Measurements from ENCODE around the gene NAXE. TPM values are rescaled to one million over a fixed set of nuclear protein-coding genes. Genes with fewer than 3 reads are reported as not detected.

The NAXE gene
- polyA plus RNA-seq, 1 donor from 2014 or later: 95.7 TPM

DNA sequence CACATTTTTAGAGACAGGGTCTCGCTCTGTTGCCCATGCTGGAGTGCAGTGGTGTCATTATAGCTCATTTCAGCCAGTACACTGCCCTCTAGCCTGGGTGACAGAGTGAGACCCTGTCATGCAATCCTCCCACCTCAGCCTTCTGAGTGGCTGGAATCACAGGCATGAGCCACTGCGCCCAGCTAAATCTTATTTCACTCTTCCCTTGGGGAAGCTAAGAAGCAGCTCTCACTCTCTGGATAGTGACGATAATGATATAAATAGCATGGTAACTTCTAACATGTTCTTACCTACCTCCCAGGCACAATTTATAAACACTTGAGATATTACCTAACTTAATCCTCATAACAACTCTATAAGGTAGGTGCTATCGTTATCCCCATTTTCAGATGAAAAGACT, 44.1 kb upstream of the NAXE start:
- no peak for TF ChIP-seq EZH2 (IDR thresholded peaks at IDR 0.05; ENCODE audit: borderline replicate concordance, insufficient read depth, low read length, poor library complexity, severe bottlenecking)
- TF ChIP-seq POLR2AphosphoS5 (IDR thresholded peaks at IDR 0.05): no peak
- TF ChIP-seq TAF1 (IDR thresholded peaks at IDR 0.05; ENCODE audit: low read depth): no peak
- no peak for TF ChIP-seq SMC3 (conservative IDR thresholded peaks at IDR 0.05; ENCODE audit: poor library complexity)
- no peak for TF ChIP-seq MXI1 (conservative IDR thresholded peaks at IDR 0.05; ENCODE audit: poor library complexity, severe bottlenecking)
- TF ChIP-seq EP300 (conservative IDR thresholded peaks at IDR 0.05; ENCODE audit: poor library complexity, severe bottlenecking): no peak
- TF ChIP-seq RAD21 (conservative IDR thresholded peaks at IDR 0.05): no peak
- TF ChIP-seq, protein P1, sequence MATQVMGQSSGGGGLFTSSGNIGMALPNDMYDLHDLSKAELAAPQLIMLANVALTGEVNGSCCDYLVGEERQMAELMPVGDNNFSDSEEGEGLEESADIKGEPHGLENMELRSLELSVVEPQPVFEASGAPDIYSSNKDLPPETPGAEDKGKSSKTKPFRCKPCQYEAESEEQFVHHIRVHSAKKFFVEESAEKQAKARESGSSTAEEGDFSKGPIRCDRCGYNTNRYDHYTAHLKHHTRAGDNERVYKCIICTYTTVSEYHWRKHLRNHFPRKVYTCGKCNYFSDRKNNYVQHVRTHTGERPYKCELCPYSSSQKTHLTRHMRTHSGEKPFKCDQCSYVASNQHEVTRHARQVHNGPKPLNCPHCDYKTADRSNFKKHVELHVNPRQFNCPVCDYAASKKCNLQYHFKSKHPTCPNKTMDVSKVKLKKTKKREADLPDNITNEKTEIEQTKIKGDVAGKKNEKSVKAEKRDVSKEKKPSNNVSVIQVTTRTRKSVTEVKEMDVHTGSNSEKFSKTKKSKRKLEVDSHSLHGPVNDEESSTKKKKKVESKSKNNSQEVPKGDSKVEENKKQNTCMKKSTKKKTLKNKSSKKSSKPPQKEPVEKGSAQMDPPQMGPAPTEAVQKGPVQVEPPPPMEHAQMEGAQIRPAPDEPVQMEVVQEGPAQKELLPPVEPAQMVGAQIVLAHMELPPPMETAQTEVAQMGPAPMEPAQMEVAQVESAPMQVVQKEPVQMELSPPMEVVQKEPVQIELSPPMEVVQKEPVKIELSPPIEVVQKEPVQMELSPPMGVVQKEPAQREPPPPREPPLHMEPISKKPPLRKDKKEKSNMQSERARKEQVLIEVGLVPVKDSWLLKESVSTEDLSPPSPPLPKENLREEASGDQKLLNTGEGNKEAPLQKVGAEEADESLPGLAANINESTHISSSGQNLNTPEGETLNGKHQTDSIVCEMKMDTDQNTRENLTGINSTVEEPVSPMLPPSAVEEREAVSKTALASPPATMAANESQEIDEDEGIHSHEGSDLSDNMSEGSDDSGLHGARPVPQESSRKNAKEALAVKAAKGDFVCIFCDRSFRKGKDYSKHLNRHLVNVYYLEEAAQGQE (IDR thresholded peaks at IDR 0.05; ENCODE audit: borderline replicate concordance): no peak
- TF ChIP-seq, protein P2, sequence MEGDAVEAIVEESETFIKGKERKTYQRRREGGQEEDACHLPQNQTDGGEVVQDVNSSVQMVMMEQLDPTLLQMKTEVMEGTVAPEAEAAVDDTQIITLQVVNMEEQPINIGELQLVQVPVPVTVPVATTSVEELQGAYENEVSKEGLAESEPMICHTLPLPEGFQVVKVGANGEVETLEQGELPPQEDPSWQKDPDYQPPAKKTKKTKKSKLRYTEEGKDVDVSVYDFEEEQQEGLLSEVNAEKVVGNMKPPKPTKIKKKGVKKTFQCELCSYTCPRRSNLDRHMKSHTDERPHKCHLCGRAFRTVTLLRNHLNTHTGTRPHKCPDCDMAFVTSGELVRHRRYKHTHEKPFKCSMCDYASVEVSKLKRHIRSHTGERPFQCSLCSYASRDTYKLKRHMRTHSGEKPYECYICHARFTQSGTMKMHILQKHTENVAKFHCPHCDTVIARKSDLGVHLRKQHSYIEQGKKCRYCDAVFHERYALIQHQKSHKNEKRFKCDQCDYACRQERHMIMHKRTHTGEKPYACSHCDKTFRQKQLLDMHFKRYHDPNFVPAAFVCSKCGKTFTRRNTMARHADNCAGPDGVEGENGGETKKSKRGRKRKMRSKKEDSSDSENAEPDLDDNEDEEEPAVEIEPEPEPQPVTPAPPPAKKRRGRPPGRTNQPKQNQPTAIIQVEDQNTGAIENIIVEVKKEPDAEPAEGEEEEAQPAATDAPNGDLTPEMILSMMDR (IDR thresholded peaks at IDR 0.05; ENCODE audit: poor library complexity, severe bottlenecking): no peak
- Histone ChIP-seq H3K27ac (ENCODE audit: low read length) (no peak overlapping the region), H3K9me2 (ENCODE audit: insufficient read depth, low read length) (no peaks in the 10 kb centered on the region), H3F3A (ENCODE audit: insufficient read depth, low read length, poor library complexity, severe bottlenecking) (no peaks in the 10 kb centered on the region), H3K9me3 (ENCODE audit: low read length) (no peaks in the 10 kb centered on the region), H3K4me2 (ENCODE audit: low read length) (no peak overlapping the region), H3K4me3 (ENCODE audit: low read length) (no peak overlapping the region), H4K20me1 (ENCODE audit: insufficient read depth) (no peaks in the 10 kb centered on the region), H2AFZ (ENCODE audit: low read depth, low read length) (no peak overlapping the region), H3K36me3 (ENCODE audit: insufficient read depth, low read length) (no peaks in the 10 kb centered on the region), H3K27me3 (ENCODE audit: insufficient read depth, low read depth, low read length) (no peaks in the 10 kb centered on the region), H3K79me2 (replicated peaks; ENCODE audit: insufficient read depth, low read length) (no peaks in the 10 kb centered on the region), H3K9ac (ENCODE audit: low read length) (no peak overlapping the region)

DNA sequence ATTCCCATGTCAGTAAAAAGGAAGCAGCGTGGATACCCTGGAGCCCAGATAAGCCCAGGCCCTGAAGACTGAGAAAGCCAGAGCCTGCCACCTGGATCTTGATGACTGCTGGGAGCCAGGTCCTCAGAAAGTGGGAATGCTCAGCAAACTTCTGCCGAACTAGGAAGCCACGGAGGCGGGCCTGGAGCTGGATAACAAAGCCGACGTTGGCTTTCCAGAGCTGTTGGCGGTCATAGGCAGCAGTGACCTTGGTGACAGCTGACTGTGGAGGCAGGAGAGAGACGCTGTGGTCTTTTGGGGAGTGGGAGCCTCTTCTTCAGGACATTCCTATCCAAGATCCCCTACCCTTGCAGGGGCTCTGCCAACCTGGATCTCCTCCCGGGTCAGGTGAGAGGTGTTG, 43.6 kb upstream of the NAXE start:
- Histone ChIP-seq H3K27me3 (ENCODE audit: insufficient read depth, low read depth, low read length) (no peaks in the 10 kb centered on the region), H2AFZ (ENCODE audit: low read depth, low read length) (no peak overlapping the region), H3K27ac (ENCODE audit: low read length) (no peak overlapping the region), H3K9me2 (ENCODE audit: insufficient read depth, low read length) (no peaks in the 10 kb centered on the region), H3F3A (ENCODE audit: insufficient read depth, low read length, poor library complexity, severe bottlenecking) (no peaks in the 10 kb centered on the region), H4K20me1 (ENCODE audit: insufficient read depth) (no peaks in the 10 kb centered on the region), H3K36me3 (ENCODE audit: insufficient read depth, low read length) (no peaks in the 10 kb centered on the region), H3K9ac (ENCODE audit: low read length) (no peak overlapping the region), H3K79me2 (replicated peaks; ENCODE audit: insufficient read depth, low read length) (no peaks in the 10 kb centered on the region), H3K4me2 (ENCODE audit: low read length) (no peak overlapping the region), H3K4me3 (ENCODE audit: low read length) (no peak overlapping the region), H3K9me3 (ENCODE audit: low read length) (no peaks in the 10 kb centered on the region)
- TF ChIP-seq EP300 (conservative IDR thresholded peaks at IDR 0.05; ENCODE audit: poor library complexity, severe bottlenecking) (no peak), RAD21 (conservative IDR thresholded peaks at IDR 0.05) (no peak), MXI1 (conservative IDR thresholded peaks at IDR 0.05; ENCODE audit: poor library complexity, severe bottlenecking) (no peak), POLR2AphosphoS5 (IDR thresholded peaks at IDR 0.05) (no peak), SMC3 (conservative IDR thresholded peaks at IDR 0.05; ENCODE audit: poor library complexity) (no peak), EZH2 (IDR thresholded peaks at IDR 0.05; ENCODE audit: borderline replicate concordance, insufficient read depth, low read length, poor library complexity, severe bottlenecking) (no peak)

All from neural cell (in vitro differentiated cells).